ENCODE measurements around the gene PTPRM. TPM values are rescaled to one million over a fixed set of nuclear protein-coding genes. Genes with fewer than 3 reads are reported as not detected.

The PTPRM gene
- total and polyA plus RNA-seq, 2 donors (not counting 3 experiments of a cell fraction or from before 2014, with no cell fraction given) = 37.4 to 43.7 TPM

- dilution Hi-C loops (cut with MboI; ENCODE audit: extremely low pct_ligation_motif_present, low sequenced_read_pairs) = no loop called here
- ChIA-PET POLR2A (no interaction called here), CTCF (interaction anchor here (0.5 to 1.5 kb wide), 8 partner anchors 9 to 606 kb away, joined by 3 to 4 read pairs (median 3); partner anchors contain the start of gene PTPRM)
- Histone ChIP-seq H3K4me3 (replicated peaks in 1 of 3; ENCODE audit: insufficient read depth in 1 of 3, low read depth in 1 of 3, low read length in 3 of 3) (no peak overlapping the region), H3K27ac (ENCODE audit: insufficient read depth, low read depth, low read length) (peak overlapping the region; percentile 78), H3K9me3 (replicated peaks; ENCODE audit: control insufficient read depth, insufficient read depth, low read length) (no peaks in the 10 kb centered on the region), H3K9ac (replicated peaks; ENCODE audit: extremely low read depth, insufficient read depth, low read length) (peak overlapping the region; percentile 29), H3K9me1 (replicated peaks; ENCODE audit: control insufficient read depth, extremely low read depth, insufficient read depth, low read length) (no peaks in the 10 kb centered on the region), H3K4me2 (ENCODE audit: insufficient read depth, low read length) (peak overlapping the region; percentile 63), H3K79me2 (ENCODE audit: control insufficient read depth, insufficient read depth, low read length) (no peaks in the 10 kb centered on the region), H4K20me1 (replicated peaks; ENCODE audit: control insufficient read depth, extremely low read depth, insufficient read depth, low read length) (no peaks in the 10 kb centered on the region), H3K27me3 (ENCODE audit: control insufficient read depth in 2 of 2, insufficient read depth in 2 of 2, low read length in 2 of 2) (no peaks in the 10 kb centered on the region), H2AFZ (ENCODE audit: low read depth, low read length) (no peak overlapping the region), H3K4me1 (ENCODE audit: control insufficient read depth, extremely low read depth, insufficient read depth, low read length) (peaks cover 18% of the 10 kb centered on the region), H3K36me3 (ENCODE audit: control insufficient read depth in 2 of 2, extremely low read depth in 1 of 2, insufficient read depth in 2 of 2, low read length in 2 of 2) (no peaks in the 10 kb centered on the region)
- TSS peak; percentile 55 for BruUV-seq (replicated peaks)
- TF ChIP-seq JUN (IDR thresholded peaks at IDR 0.05; ENCODE audit: borderline replicate concordance, insufficient read depth, insufficient read length, low read depth) (peak; percentile 89), MYC (IDR thresholded peaks at IDR 0.05; ENCODE audit: low read depth, low read length) (no peak), MAX (IDR thresholded peaks at IDR 0.05; ENCODE audit: insufficient read depth, insufficient read length) (no peak), GATA2 (IDR thresholded peaks at IDR 0.05; ENCODE audit: insufficient read depth, insufficient read length, low read depth, low read length) (peak; percentile 20), CTCF (IDR thresholded peaks at IDR 0.05; ENCODE audit: extremely low read depth in 1 of 2, insufficient read depth in 1 of 2, low read depth in 1 of 2, low read length in 2 of 2) (no peak), EZH2 (IDR thresholded peaks at IDR 0.05; ENCODE audit: borderline replicate concordance, low read depth, low read length, severe bottlenecking) (no peak), FOS (IDR thresholded peaks at IDR 0.05; ENCODE audit: borderline replicate concordance, insufficient read depth, low read length) (peak; percentile 34), POLR2AphosphoS5 (IDR thresholded peaks at IDR 0.05; ENCODE audit: insufficient read depth, low read depth, low read length) (no peak), POLR2A (IDR thresholded peaks at IDR 0.05; ENCODE audit: low read depth, low read length) (no peak)
- DNase-seq (ENCODE audit: low read depth, low spot score) (peak; percentile 88), FAIRE-seq (peak; percentile 61)
- intact Hi-C loops (cut with micrococcal nuclease) = loop anchor here (2.0 kb wide), 1 partner anchor 42 kb away; no protein-coding TSS in a partner anchor
Measured at GRCh38 chr18:7878265-7879211, 311.4 kb downstream of the PTPRM start.

Measured in endothelial cell of umbilical vein (primary cell).